Neuronal stem cell (in vitro differentiated cells): Measurements from ENCODE around the gene KRT73.

Experiments
- DNase-seq: peaks from one replicate; pipeline ENCODE4 v3.0.0-alpha.2; 2013; ENCODE audit warnings: low spot score
- H2AFZ ChIP-seq: one replicate; pipeline ENCODE4 v1.6.1; 2013; ENCODE audit warnings: mild to moderate bottlenecking, low read length, inconsistent platforms
- H2AK5ac ChIP-seq: 2 replicates; pipeline ENCODE4 v1.6.1; 2013; ENCODE audit warnings: low read depth, mild to moderate bottlenecking, inconsistent platforms, low read length, moderate library complexity, mixed read lengths
- H2BK120ac ChIP-seq: 2 replicates; pipeline ENCODE4 v1.6.1; 2013; ENCODE audit warnings: low read depth, mild to moderate bottlenecking, inconsistent platforms, low read length, moderate library complexity, mixed read lengths
- H2BK12ac ChIP-seq: one replicate; pipeline ENCODE4 v1.6.1; 2013; ENCODE audit warnings: low read length, inconsistent platforms
- H2BK15ac ChIP-seq: 2 replicates; pipeline ENCODE4 v1.6.1; 2013; ENCODE audit warnings: mild to moderate bottlenecking, low read length, inconsistent platforms, mixed read lengths
- H2BK5ac ChIP-seq: one replicate; pipeline ENCODE4 v1.6.1; 2013; ENCODE audit warnings: inconsistent platforms, mild to moderate bottlenecking, low read length, moderate library complexity
- H3K14ac ChIP-seq: one replicate; pipeline ENCODE4 v1.6.1; 2013; ENCODE audit warnings: low read length, inconsistent platforms
- H3K18ac ChIP-seq: 2 replicates; pipeline ENCODE4 v1.6.1; 2013; ENCODE audit warnings: low read length, inconsistent platforms
- H3K23ac ChIP-seq: 2 replicates; pipeline ENCODE4 v1.6.1; 2013; ENCODE audit warnings: low read depth, mild to moderate bottlenecking, mixed read lengths, low read length, inconsistent platforms; ENCODE audit not compliant: poor library complexity
- H3K27ac ChIP-seq: replicated peaks from 3 replicates; pipeline ENCODE4 v1.5.1; 2013; ENCODE audit warnings: low read length, inconsistent platforms
- H3K27me3 ChIP-seq, 3 experiments: 2 replicates each; pipeline ENCODE4 v1.6.1; 2013; ENCODE audit warnings: low read length in 3 of 3, mild to moderate bottlenecking in 2 of 3, inconsistent platforms in 1 of 3, low read depth in 1 of 3, mixed read lengths in 1 of 3, moderate library complexity in 1 of 3; ENCODE audit not compliant: control insufficient read depth in 3 of 3, insufficient read depth in 3 of 3
- H3K36me3 ChIP-seq, 2 donors: replicated peaks in 1 of 2; 2 replicates each; pipeline ENCODE4 v1.6.1; 2013; ENCODE audit warnings: low read length in 2 of 2; ENCODE audit not compliant: control insufficient read depth in 2 of 2, insufficient read depth in 2 of 2
- H3K4ac ChIP-seq: 2 replicates; pipeline ENCODE4 v1.6.1; 2013; ENCODE audit warnings: inconsistent platforms, mild to moderate bottlenecking, low read length, moderate library complexity
- H3K4me1 ChIP-seq, 2 donors: 1 replicate in 1 of 2; 2 replicates in 1 of 2; pipeline ENCODE4 v1.6.1; 2013; ENCODE audit warnings: low read length in 2 of 2, low read depth in 1 of 2; ENCODE audit not compliant: control insufficient read depth in 2 of 2, insufficient read depth in 1 of 2
- H3K4me2 ChIP-seq: one replicate; pipeline ENCODE4 v1.6.1; 2013; ENCODE audit warnings: mild to moderate bottlenecking, low read length, inconsistent platforms; ENCODE audit not compliant: insufficient read depth, poor library complexity, severe bottlenecking
- H3K4me3 ChIP-seq, 2 donors: 2 replicates each; pipeline ENCODE4 v1.5.1; 2013; ENCODE audit warnings: low read length in 2 of 2, mild to moderate bottlenecking in 2 of 2, inconsistent platforms in 1 of 2, moderate library complexity in 1 of 2
- H3K79me1 ChIP-seq: one replicate; pipeline ENCODE4 v1.6.1; 2013; ENCODE audit warnings: low read depth, mild to moderate bottlenecking, inconsistent platforms, low read length, moderate library complexity
- H3K9ac ChIP-seq: one replicate; pipeline ENCODE4 v1.6.1; 2013; ENCODE audit warnings: mild to moderate bottlenecking, low read depth, low read length, inconsistent platforms; ENCODE audit not compliant: poor library complexity
- H3K9me3 ChIP-seq, 2 donors: replicated peaks in 1 of 2; 2 replicates each; pipeline versions ENCODE3 to v1.6.1; 2013; ENCODE audit warnings: low read length in 2 of 2, mild to moderate bottlenecking in 2 of 2, inconsistent platforms in 1 of 2, low read depth in 1 of 2, mixed read lengths in 1 of 2, moderate library complexity in 1 of 2; ENCODE audit not compliant: control insufficient read depth in 2 of 2, insufficient read depth in 1 of 2
- H4K8ac ChIP-seq: one replicate; pipeline ENCODE4 v1.6.1; 2013; ENCODE audit warnings: low read depth, mild to moderate bottlenecking, inconsistent platforms, low read length, moderate library complexity
- H4K91ac ChIP-seq: one replicate; pipeline ENCODE4 v1.6.1; 2013; ENCODE audit warnings: low read length, low read depth, mild to moderate bottlenecking, inconsistent platforms; ENCODE audit not compliant: poor library complexity
- WGBS, 2 donors: extraction: QIAGEN DNeasy Blood & Tissue Kit; methylation state at CpG; one replicate each; pipeline ENCODE4 v1.1.7; 2013; ENCODE audit warnings: missing lambda C conversion rate in 2 of 2, mixed read lengths in 1 of 2; ENCODE audit not compliant: insufficient read length in 2 of 2, insufficient replicate concordance in 1 of 2; ENCODE audit errors: extremely low coverage in 2 of 2; 5-methylcytosine and 5-hydroxymethylcytosine counted together

Gene KRT73

DNA sequence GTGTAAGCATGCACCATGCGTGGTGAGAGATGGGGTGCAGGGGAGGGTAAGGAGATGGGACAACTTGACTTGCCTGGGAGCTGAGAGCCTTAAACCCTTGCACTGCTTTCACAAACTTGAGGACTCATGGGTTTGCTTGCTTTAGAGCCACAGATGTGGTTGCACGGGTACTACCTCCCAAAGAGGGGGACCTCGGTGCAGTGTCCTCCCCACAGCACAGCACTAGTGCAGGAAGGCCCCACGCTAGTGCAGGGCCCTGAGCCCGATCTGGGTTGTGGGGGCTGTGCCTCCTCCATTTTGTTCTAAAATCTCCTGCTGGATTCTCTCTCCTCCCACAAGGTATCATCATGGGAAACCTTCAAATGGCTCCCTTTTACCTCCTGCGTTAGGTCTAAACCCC lies 28.3 kb downstream of the KRT73 start:
- H3K14ac ChIP-seq: no peak overlapping the region
- no peak overlapping the region for H2BK120ac ChIP-seq
- H3K36me3 ChIP-seq: no peaks in the 10 kb centered on the region
- no peak overlapping the region for H3K9ac ChIP-seq
- no peaks in the 10 kb centered on the region for H3K4me1 ChIP-seq
- no peak overlapping the region for H3K4me3 ChIP-seq
- no peaks in the 10 kb centered on the region for H3K27me3 ChIP-seq
- no peak overlapping the region for H2AK5ac ChIP-seq
- no peak overlapping the region for H2BK5ac ChIP-seq
- H3K79me1 ChIP-seq: no peaks in the 10 kb centered on the region
- H3K9me3 ChIP-seq: peaks cover 0 to 9% of the 10 kb centered on the region in 2 donors
- no peak overlapping the region for H3K18ac ChIP-seq
- no CpG with 5 or more reads among the region's 6 CpGs for WGBS, 2 donors
- no peak overlapping the region for H4K91ac ChIP-seq
- no peak overlapping the region for H3K4me2 ChIP-seq
- H3K27ac ChIP-seq: no peak overlapping the region
- no peak overlapping the region for H2BK15ac ChIP-seq
- no peak overlapping the region for H4K8ac ChIP-seq
- H3K4ac ChIP-seq: no peak overlapping the region
- DNase-seq: no peak
- H2AFZ ChIP-seq: no peak overlapping the region
- H2BK12ac ChIP-seq: no peak overlapping the region
- no peak overlapping the region for H3K23ac ChIP-seq

DNA sequence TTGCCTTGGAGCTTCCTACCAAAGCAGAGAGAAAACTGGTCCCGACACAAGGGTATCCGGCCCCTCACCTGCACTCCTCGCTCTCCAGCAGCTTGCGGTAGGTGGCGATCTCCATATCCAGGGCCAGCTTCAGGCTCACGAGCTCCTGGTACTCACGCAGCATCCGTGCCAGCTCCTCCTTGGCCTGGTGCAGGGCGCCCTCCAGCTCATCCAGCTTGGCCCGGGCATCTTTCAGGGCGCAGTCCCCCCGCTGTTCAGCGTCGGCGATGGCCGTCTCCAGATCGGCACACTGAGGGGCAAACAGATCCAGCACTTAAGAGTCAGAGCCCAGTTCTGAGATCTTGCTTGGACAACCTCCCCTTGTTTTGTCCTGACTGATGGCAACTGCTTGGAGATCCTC lies 30.8 kb downstream of the KRT73 start:
- Histone ChIP-seq H3K9ac (no peak overlapping the region), H3K4me1 (peaks cover 0 to 2% of the 10 kb centered on the region in 2 donors), H2BK12ac (no peak overlapping the region), H2AK5ac (no peak overlapping the region), H3K9me3 (peaks cover 0 to 7% of the 10 kb centered on the region in 2 donors), H3K4me3 (no peak overlapping the region), H4K8ac (no peak overlapping the region), H3K23ac (no peak overlapping the region), H2BK5ac (no peak overlapping the region), H2BK120ac (no peak overlapping the region), H3K4ac (no peak overlapping the region), H3K27me3 (no peaks in the 10 kb centered on the region), H3K4me2 (no peak overlapping the region), H3K18ac (peak overlapping the region; percentile 9), H3K79me1 (no peaks in the 10 kb centered on the region), H2AFZ (no peak overlapping the region), H3K14ac (no peak overlapping the region), H3K27ac (no peak overlapping the region), H3K36me3 (no peaks in the 10 kb centered on the region), H4K91ac (no peak overlapping the region), H2BK15ac (no peak overlapping the region)
- DNase-seq: no peak
- WGBS, 2 donors: no CpG with 5 or more reads among the region's 17 CpGs

DNA sequence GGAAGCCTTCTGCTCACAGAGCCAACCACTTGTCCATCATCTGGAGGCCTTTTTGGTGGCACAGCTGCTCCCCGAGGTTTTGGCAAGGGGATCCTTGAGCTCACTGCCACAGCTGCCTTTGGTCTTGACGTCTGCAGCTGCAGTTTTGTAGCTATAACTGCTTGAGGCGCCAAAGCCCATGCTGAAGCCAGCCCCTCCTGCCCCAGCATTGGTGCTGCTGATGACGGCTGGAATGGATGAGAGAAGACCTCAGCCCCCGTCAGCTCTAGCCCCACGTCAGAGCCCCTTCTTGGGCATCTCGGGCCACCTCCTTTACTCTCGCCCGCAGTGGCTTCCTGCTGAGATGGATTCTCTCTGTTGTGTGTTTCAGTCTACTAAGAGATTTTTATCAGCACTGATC lies 32.4 kb downstream of the KRT73 start:
- Histone ChIP-seq H3K18ac (no peak overlapping the region), H2BK15ac (no peak overlapping the region), H3K4me1 (peaks cover 0 to 2% of the 10 kb centered on the region in 2 donors), H3K4me2 (no peak overlapping the region), H2AFZ (no peak overlapping the region), H3K27ac (no peak overlapping the region), H2BK12ac (no peak overlapping the region), H4K8ac (no peak overlapping the region), H3K14ac (no peak overlapping the region), H2BK5ac (no peak overlapping the region), H2AK5ac (no peak overlapping the region), H3K9ac (no peak overlapping the region), H3K23ac (no peak overlapping the region), H3K4ac (no peak overlapping the region), H3K36me3 (no peaks in the 10 kb centered on the region), H3K79me1 (no peaks in the 10 kb centered on the region), H4K91ac (no peak overlapping the region), H3K9me3 (peaks cover 0 to 2% of the 10 kb centered on the region in 2 donors), H2BK120ac (peak overlapping the region; percentile 73), H3K27me3 (no peaks in the 10 kb centered on the region), H3K4me3 (no peak overlapping the region)
- WGBS, 2 donors: no CpG with 5 or more reads among the region's 9 CpGs
- DNase-seq: no peak

DNA sequence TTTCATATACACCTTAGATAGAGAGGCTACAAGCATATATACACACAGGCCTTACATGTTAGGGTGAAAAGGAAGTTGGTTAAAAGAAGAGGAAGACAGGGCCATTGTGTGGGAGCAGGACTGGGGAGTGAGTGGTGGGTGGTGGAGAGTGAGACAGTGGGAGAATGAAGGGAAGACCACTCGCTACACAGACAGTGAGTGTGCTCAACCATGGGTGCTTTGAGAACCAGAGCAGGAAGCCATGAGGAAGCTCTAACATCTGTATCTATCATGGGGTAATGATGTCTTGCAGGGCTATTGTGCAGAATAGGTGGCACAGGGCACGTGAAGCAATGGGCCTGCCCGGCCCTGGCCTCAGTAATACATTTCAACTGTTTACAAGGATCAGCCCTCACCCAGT lies 33.3 kb downstream of the KRT73 start:
- Histone ChIP-seq H3K36me3 (no peaks in the 10 kb centered on the region), H2BK120ac (no peak overlapping the region), H3K23ac (no peak overlapping the region), H3K4me2 (no peak overlapping the region), H2BK15ac (no peak overlapping the region), H3K79me1 (no peaks in the 10 kb centered on the region), H2BK12ac (no peak overlapping the region), H3K4me3 (no peak overlapping the region), H4K91ac (no peak overlapping the region), H4K8ac (no peak overlapping the region), H3K27ac (no peak overlapping the region), H3K9me3 (no peaks in the 10 kb centered on the region), H3K27me3 (no peaks in the 10 kb centered on the region), H3K18ac (no peak overlapping the region), H3K14ac (no peak overlapping the region), H3K4me1 (peaks cover 0 to 2% of the 10 kb centered on the region in 2 donors), H3K9ac (no peak overlapping the region), H2AK5ac (no peak overlapping the region), H2BK5ac (no peak overlapping the region), H2AFZ (no peak overlapping the region), H3K4ac (no peak overlapping the region)
- no CpG with 5 or more reads among the region's 3 CpGs for WGBS, 2 donors
- DNase-seq: no peak
